Naive thymus-derived CD4-positive, alpha-beta T cell (primary cell): Measurements from ENCODE around the gene SMPD3. TPM values are rescaled to one million over a fixed set of nuclear protein-coding genes. Genes with fewer than 3 reads are reported as not detected.
A peak's percentile ranks its signal among the peaks of the same experiment; 100 is the strongest.

Experiments used
- ATAC-seq: fragments of 150-1000 bp; cut with Tn5 transposase; 2 replicates; pipeline ENCODE4 v1.10.0; 2021; ENCODE audit warnings: mild to moderate bottlenecking, moderate library complexity
- CTCF ChIA-PET: fragments of 350-600 bp; sonication (Branson Sonifier 250); formaldehyde crosslinking; loops from one replicate; lab custom pipeline; 2021; ENCODE audit warnings: antibody characterized with exemption; lab: Charles Lee
- POLR2A ChIA-PET: fragments of 350-600 bp; sonication (Branson Sonifier 250); formaldehyde crosslinking; loops from one replicate; lab custom pipeline; 2021; ENCODE audit warnings: antibody characterized with exemption, inconsistent platforms; lab: Charles Lee
- DNase-seq, 9 donors: peaks; one replicate each; pipeline versions ENCODE4 v3.0.0 to v3.0.0-alpha.2; 2020 to 2022; ENCODE audit warnings: mixed read lengths in 1 of 9
- H3K27ac ChIP-seq: one replicate; pipeline ENCODE4 v1.7.0; 2013; ENCODE audit warnings: mild to moderate bottlenecking, low read depth, low read length, moderate library complexity
- H3K27me3 ChIP-seq, 2 donors: one replicate each; pipeline ENCODE4 v1.7.0; 2013; ENCODE audit warnings: low read length in 2 of 2, mild to moderate bottlenecking in 2 of 2, moderate library complexity in 2 of 2; ENCODE audit not compliant: control insufficient read depth in 2 of 2, insufficient read depth in 2 of 2
- H3K36me3 ChIP-seq, 3 experiments: 1 replicate in 2 of 3; 2 replicates in 1 of 3; pipeline ENCODE4 v1.7.0; 2013; ENCODE audit warnings: low read length in 3 of 3, mild to moderate bottlenecking in 3 of 3, moderate library complexity in 1 of 3; ENCODE audit not compliant: insufficient read depth in 3 of 3, control insufficient read depth in 2 of 3
- H3K4me1 ChIP-seq, 2 donors: one replicate each; pipeline ENCODE4 v1.7.0; 2013; ENCODE audit warnings: low read length in 2 of 2, mild to moderate bottlenecking in 2 of 2, moderate library complexity in 1 of 2; ENCODE audit not compliant: control insufficient read depth in 2 of 2, insufficient read depth in 2 of 2
- H3K4me3 ChIP-seq: 2 replicates; pipeline ENCODE4 v1.7.0; 2013; ENCODE audit warnings: mild to moderate bottlenecking, low read length
- H3K9me3 ChIP-seq, 3 experiments: 1 replicate in 2 of 3; 2 replicates in 1 of 3; pipeline ENCODE4 v1.7.0; 2013; ENCODE audit warnings: low read length in 3 of 3; ENCODE audit not compliant: control insufficient read depth in 2 of 3
- H3K27ac Mint-ChIP-seq, 9 donors: one replicate each; pipeline ENCODE4 v1.8.0; 2020 to 2022; ENCODE audit warnings: mixed read lengths in 9 of 9, mild to moderate bottlenecking in 8 of 9, moderate library complexity in 5 of 9, inconsistent platforms in 2 of 9
- H3K27me3 Mint-ChIP-seq, 5 donors: one replicate each; pipeline ENCODE4 v1.8.0; 2021 to 2022; ENCODE audit warnings: mixed read lengths in 5 of 5, mild to moderate bottlenecking in 1 of 5
- H3K36me3 Mint-ChIP-seq, 5 donors: one replicate each; pipeline ENCODE4 v1.8.0; 2020 to 2022; ENCODE audit warnings: mixed read lengths in 5 of 5, mild to moderate bottlenecking in 3 of 5, inconsistent platforms in 1 of 5
- H3K4me1 Mint-ChIP-seq, 7 donors: one replicate each; pipeline ENCODE4 v1.8.0; 2020 to 2022; ENCODE audit warnings: mixed read lengths in 7 of 7, mild to moderate bottlenecking in 3 of 7, inconsistent platforms in 1 of 7
- H3K4me3 Mint-ChIP-seq, 10 donors: one replicate each; pipeline ENCODE4 v1.8.0; 2020 to 2022; ENCODE audit warnings: mild to moderate bottlenecking in 10 of 10, mixed read lengths in 10 of 10, moderate library complexity in 6 of 10, inconsistent platforms in 2 of 10
- H3K9me3 Mint-ChIP-seq, 11 donors: one replicate each; pipeline ENCODE4 v1.8.0; 2020 to 2022; ENCODE audit warnings: mixed read lengths in 11 of 11, mild to moderate bottlenecking in 4 of 11, inconsistent platforms in 1 of 11, moderate library complexity in 1 of 11
- intact Hi-C, 2 donors: fragments of 100-400 bp; cut with micrococcal nuclease; formaldehyde crosslinking; loops; one replicate each; pipeline ENCODE4 v1.15.1; 2023
- polyA plus RNA-seq, 2 donors: library from polyadenylated mRNA; unstranded; fragments of 300-500 nt; fragmentation: Illumina TruSeq; gene quantifications; one replicate each; pipeline ENCODE4 v1.2.3, GENCODE V29; 2021
- total RNA-seq, 6 experiments: library from RNA in 5 of 6; stranded (reverse) in 5 of 6; gene quantifications; 1 replicate in 5 of 6; 2 replicates in 1 of 6; pipeline ENCODE4 v1.2.3 and lab custom pipeline; 2021 to 2026

SMPD3 gene
- total and polyA plus RNA-seq, 7 experiments from 2014 or later, result 0.32 to 6.1 (median 1.8) TPM

- no peak overlapping the region for H3K27ac Mint-ChIP-seq
- POLR2A ChIA-PET, result no interaction called here
- H3K27ac ChIP-seq, result no peak overlapping the region
- DNase-seq, result no peak
- H3K27me3 ChIP-seq, result no peaks in the 10 kb centered on the region
- intact Hi-C loops, result no loop called here
- peaks cover 16 to 68% (median 39%) of the 10 kb centered on the region in 5 donors for H3K36me3 Mint-ChIP-seq
- no peak for ATAC-seq
- no peak overlapping the region for H3K4me3 Mint-ChIP-seq
- CTCF ChIA-PET, result no interaction called here
- no peaks in the 10 kb centered on the region for H3K9me3 Mint-ChIP-seq
- no peaks in the 10 kb centered on the region for H3K27me3 Mint-ChIP-seq
- H3K36me3 ChIP-seq, result peaks cover 4 to 91% (median 27%) of the 10 kb centered on the region in 3 experiments
- no peaks in the 10 kb centered on the region for H3K9me3 ChIP-seq
- peaks cover 14 to 35% (median 21%) of the 10 kb centered on the region in 7 donors for H3K4me1 Mint-ChIP-seq
- peaks cover 4 to 12% of the 10 kb centered on the region in 2 donors for H3K4me1 ChIP-seq
- no peak overlapping the region for H3K4me3 ChIP-seq
These were observed 97.4 kb downstream of the SMPD3 start for GRCh38 chr16:68350813-68351350.

GRCh38 chr16:68349838-68350410 lies 98.4 kb downstream of the SMPD3 start:
- H3K4me1 Mint-ChIP-seq, result peaks cover 6 to 28% (median 14%) of the 10 kb centered on the region in 7 donors
- no peaks in the 10 kb centered on the region for H3K9me3 ChIP-seq
- ATAC-seq, result no peak
- H3K4me3 Mint-ChIP-seq, result no peak overlapping the region
- no peak overlapping the region for H3K27ac ChIP-seq
- ChIA-PET CTCF (no interaction called here), POLR2A (no interaction called here)
- peaks cover 0 to under 1% (median 0%) of the 10 kb centered on the region in 11 donors for H3K9me3 Mint-ChIP-seq
- no peaks in the 10 kb centered on the region for H3K27me3 ChIP-seq
- H3K4me1 ChIP-seq, result peaks cover 0 to 10% of the 10 kb centered on the region in 2 donors
- H3K36me3 ChIP-seq, result peaks cover 4 to 98% (median 27%) of the 10 kb centered on the region in 3 experiments
- H3K4me3 ChIP-seq, result no peak overlapping the region
- intact Hi-C loops, result no loop called here
- DNase-seq, result no peak
- H3K27me3 Mint-ChIP-seq, result no peaks in the 10 kb centered on the region
- no peak overlapping the region for H3K27ac Mint-ChIP-seq
- peaks cover 18 to 67% (median 41%) of the 10 kb centered on the region in 5 donors for H3K36me3 Mint-ChIP-seq

- H3K4me3 Mint-ChIP-seq, result no peak overlapping the region
- H3K36me3 ChIP-seq, result peaks cover 4 to 93% (median 27%) of the 10 kb centered on the region in 3 experiments
- no peak overlapping the region for H3K27ac ChIP-seq
- H3K4me3 ChIP-seq, result no peak overlapping the region
- no peak for DNase-seq
- intact Hi-C loops, result no loop called here
- no peak for ATAC-seq
- peak overlapping the region in 1 of 9 donors; percentile 58 for H3K27ac Mint-ChIP-seq
- CTCF ChIA-PET, result interaction anchor here (0.6 kb wide), 1 partner anchor 115 kb away, joined by 3 read pairs; no protein-coding TSS in a partner anchor
- no peaks in the 10 kb centered on the region for H3K9me3 ChIP-seq
- H3K9me3 Mint-ChIP-seq, result peaks cover 0 to 2% (median 0%) of the 10 kb centered on the region in 11 donors
- peaks cover 21 to 64% (median 40%) of the 10 kb centered on the region in 5 donors for H3K36me3 Mint-ChIP-seq
- H3K4me1 Mint-ChIP-seq, result peaks cover 2 to 25% (median 11%) of the 10 kb centered on the region in 7 donors
- peaks cover 0 to 5% of the 10 kb centered on the region in 2 donors for H3K4me1 ChIP-seq
- H3K27me3 ChIP-seq, result no peaks in the 10 kb centered on the region
- no peaks in the 10 kb centered on the region for H3K27me3 Mint-ChIP-seq
- POLR2A ChIA-PET, result no interaction called here
These were observed 99.5 kb downstream of the SMPD3 start for GRCh38 chr16:68348639-68349445.

- H3K27me3 Mint-ChIP-seq, result no peaks in the 10 kb centered on the region
- no peak overlapping the region for H3K4me3 Mint-ChIP-seq
- peaks cover 4 to 92% (median 33%) of the 10 kb centered on the region in 3 experiments for H3K36me3 ChIP-seq
- no peaks in the 10 kb centered on the region for H3K9me3 ChIP-seq
- no peaks in the 10 kb centered on the region for H3K27me3 ChIP-seq
- no peak for ATAC-seq
- intact Hi-C loops, result no loop called here
- DNase-seq, result no peak
- peaks cover 2 to 25% (median 11%) of the 10 kb centered on the region in 7 donors for H3K4me1 Mint-ChIP-seq
- no peak overlapping the region for H3K4me3 ChIP-seq
- peak overlapping the region in 1 of 9 donors; percentile 15 for H3K27ac Mint-ChIP-seq
- peaks cover 0 to 2% (median 0%) of the 10 kb centered on the region in 11 donors for H3K9me3 Mint-ChIP-seq
- peaks cover 25 to 59% (median 36%) of the 10 kb centered on the region in 5 donors for H3K36me3 Mint-ChIP-seq
- ChIA-PET CTCF (no interaction called here), POLR2A (interaction anchor here (0.6 kb wide), 1 partner anchor 263 kb away, joined by 3 read pairs; no protein-coding TSS in a partner anchor)
- peaks cover 0 to 5% of the 10 kb centered on the region in 2 donors for H3K4me1 ChIP-seq
- H3K27ac ChIP-seq, result no peak overlapping the region
These were observed 100.7 kb downstream of the SMPD3 start for GRCh38 chr16:68347605-68348004.

- H3K4me3 ChIP-seq, result no peak overlapping the region
- H3K36me3 ChIP-seq, result peaks cover 4 to 93% (median 30%) of the 10 kb centered on the region in 3 experiments
- H3K36me3 Mint-ChIP-seq, result peaks cover 25 to 55% (median 39%) of the 10 kb centered on the region in 5 donors
- H3K27ac Mint-ChIP-seq, result peak overlapping the region in 1 of 9 donors; percentile 74
- no peaks in the 10 kb centered on the region for H3K27me3 Mint-ChIP-seq
- no peak overlapping the region for H3K4me3 Mint-ChIP-seq
- ATAC-seq (no peak), DNase-seq (no peak)
- intact Hi-C loops, result no loop called here
- peaks cover 0 to 2% (median 0%) of the 10 kb centered on the region in 11 donors for H3K9me3 Mint-ChIP-seq
- H3K9me3 ChIP-seq, result no peaks in the 10 kb centered on the region
- no peak overlapping the region for H3K27ac ChIP-seq
- ChIA-PET POLR2A (no interaction called here), CTCF (no interaction called here)
- H3K4me1 ChIP-seq, result peaks cover 0 to 5% of the 10 kb centered on the region in 2 donors
- no peaks in the 10 kb centered on the region for H3K27me3 ChIP-seq
- H3K4me1 Mint-ChIP-seq, result peaks cover under 1 to 24% (median 11%) of the 10 kb centered on the region in 7 donors
These were observed 101.3 kb downstream of the SMPD3 start for GRCh38 chr16:68346892-68347480.

GRCh38 chr16:68345958-68346635 lies 102.2 kb downstream of the SMPD3 start:
- DNase-seq, result no peak
- Histone ChIP-seq H3K27me3 (no peaks in the 10 kb centered on the region), H3K36me3 (peaks cover 4 to 94% (median 25%) of the 10 kb centered on the region in 3 experiments), H3K27ac (no peak overlapping the region), H3K4me3 (no peak overlapping the region), H3K9me3 (no peaks in the 10 kb centered on the region), H3K4me1 (peaks cover 0 to 5% of the 10 kb centered on the region in 2 donors)
- CTCF ChIA-PET, result no interaction called here
- Mint-ChIP-seq H3K4me3 (no peak overlapping the region), H3K4me1 (peaks cover 0 to 20% (median 11%) of the 10 kb centered on the region in 7 donors), H3K9me3 (peaks cover 0 to 2% (median 0%) of the 10 kb centered on the region in 11 donors), H3K36me3 (peaks cover 25 to 55% (median 39%) of the 10 kb centered on the region in 5 donors), H3K27me3 (no peaks in the 10 kb centered on the region), H3K27ac (no peak overlapping the region)
- intact Hi-C loops, result no loop called here
- ATAC-seq, result no peak
- POLR2A ChIA-PET, result no interaction called here
